RKO (cell line): ENCODE results near the gene SNAPC5.

Experiments
- DNase-seq: peaks from one replicate; pipeline ENCODE4 v3.0.0-alpha.2; 2016; ENCODE audit warnings: low spot score

SNAPC5 gene

DNA sequence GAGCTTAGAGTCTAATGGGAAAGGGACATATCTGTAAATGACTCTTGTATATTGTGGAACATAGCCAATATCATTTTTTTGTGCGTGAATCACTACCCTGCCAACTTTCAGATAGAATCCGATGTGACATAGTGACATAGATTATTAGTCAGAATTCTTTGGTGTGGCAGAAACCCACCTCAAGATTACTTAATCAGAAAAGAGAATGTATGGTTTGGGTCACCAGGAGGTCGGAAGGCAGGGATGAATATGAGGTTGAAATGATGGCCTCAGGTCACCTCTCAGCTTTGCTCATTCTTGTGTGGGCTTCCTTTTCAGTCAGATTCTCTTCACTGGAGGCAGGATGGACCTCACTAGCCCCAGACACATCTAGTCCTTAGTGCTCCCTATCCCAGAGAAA lies 41.4 kb downstream of the SNAPC5 start:
- no peak for DNase-seq

DNA sequence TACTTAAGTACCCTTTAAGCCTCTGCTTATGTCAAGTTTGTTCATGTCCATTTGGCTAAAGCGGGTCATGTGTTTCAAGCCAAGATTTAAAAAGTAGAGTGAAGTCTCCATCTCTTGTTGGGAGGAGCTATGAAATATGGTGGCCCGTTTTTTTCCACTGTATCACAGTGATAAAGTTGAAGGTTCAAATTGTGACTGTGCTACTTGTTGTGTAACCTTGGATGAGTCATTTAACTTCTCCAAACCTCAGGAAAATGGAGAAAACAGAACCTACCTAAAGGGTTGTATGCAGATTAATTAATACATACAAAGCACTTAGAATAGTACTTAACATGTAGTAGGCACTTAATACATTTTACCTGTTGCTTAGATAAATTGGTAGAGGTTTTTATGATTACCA lies 43.4 kb downstream of the SNAPC5 start:
- no peak for DNase-seq

DNA sequence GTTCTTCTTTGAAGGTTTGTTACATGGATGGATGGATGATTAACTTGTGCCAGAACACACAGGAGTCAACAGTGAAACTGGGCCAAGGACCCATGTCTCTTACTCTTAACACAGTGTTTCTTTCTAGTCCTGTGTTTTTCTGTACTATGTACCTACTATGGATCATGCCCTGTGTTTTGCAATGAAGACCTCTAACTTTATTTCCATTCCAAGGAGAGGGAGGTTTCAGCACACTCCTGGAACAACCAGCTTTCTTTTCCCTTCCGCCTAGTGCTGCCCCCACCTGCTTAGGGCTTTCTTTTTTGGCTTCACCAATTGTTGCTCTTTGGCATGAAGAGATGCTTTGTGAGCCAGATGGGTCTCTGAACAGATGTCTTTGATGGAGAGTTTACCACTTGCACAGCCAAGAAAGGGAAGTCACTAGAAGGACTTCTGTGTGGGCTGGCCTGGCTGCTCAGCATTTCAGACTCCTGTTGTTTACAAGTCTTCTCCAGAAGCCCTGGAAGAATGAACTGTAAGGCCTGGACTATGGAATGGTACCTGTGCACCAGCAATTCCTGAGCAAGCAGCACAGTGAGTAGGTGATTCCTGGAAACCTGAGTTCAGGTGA lies 44.5 kb downstream of the SNAPC5 start:
- DNase-seq = no peak

DNA sequence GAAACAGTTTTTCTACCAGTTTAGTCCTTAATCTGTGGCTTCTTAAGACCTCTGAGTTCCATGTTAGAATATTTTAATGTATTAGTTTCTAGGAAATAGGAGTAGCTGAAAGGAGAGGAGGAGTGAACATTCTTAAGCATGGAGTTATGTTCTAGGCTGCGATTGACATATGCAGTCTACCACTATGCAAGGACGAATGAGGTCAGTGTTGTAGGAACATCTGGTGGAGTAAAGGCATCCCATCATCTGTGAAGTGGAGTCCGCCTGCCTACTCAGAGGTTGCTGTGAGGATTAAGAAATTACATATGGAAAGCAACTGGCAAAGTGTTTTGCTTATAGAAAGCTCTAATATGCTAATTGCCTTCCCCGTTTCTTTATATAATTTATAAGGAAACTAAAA lies 45.1 kb downstream of the SNAPC5 start:
- no peak for DNase-seq
